Measurements from ENCODE around the gene LRP1B.
"Not testable (repeated sequence)": the region's sequence is repeated elsewhere in the genome, so short reads cannot be mapped to it uniquely, and the experiment has no call there.

Gene LRP1B

DNA sequence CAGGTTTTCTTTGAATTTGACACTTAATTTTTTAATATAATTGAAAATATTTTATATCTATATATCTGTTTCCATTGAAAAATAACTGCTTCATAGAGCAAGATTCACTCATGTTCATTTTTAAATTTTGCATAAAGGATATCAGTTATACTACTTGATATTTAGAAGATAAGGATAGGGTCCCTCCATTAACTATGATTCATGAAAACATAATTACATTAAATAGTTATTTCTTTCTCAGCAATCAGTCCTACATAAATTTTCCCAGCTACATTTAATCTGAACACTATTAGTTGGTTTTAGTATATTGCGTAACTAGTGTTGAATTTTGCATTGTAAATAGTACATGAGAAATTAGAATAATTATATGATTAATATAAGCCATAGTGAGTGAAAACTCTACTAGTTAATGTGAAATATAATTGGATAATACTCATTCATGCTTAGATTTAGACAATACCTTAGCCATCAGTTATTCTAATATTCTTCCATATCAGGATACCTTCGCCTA lies 42.7 kb downstream of the LRP1B start:
- H3K27ac ChIP-seq = no peak overlapping the region
- TF ChIP-seq, protein P1, sequence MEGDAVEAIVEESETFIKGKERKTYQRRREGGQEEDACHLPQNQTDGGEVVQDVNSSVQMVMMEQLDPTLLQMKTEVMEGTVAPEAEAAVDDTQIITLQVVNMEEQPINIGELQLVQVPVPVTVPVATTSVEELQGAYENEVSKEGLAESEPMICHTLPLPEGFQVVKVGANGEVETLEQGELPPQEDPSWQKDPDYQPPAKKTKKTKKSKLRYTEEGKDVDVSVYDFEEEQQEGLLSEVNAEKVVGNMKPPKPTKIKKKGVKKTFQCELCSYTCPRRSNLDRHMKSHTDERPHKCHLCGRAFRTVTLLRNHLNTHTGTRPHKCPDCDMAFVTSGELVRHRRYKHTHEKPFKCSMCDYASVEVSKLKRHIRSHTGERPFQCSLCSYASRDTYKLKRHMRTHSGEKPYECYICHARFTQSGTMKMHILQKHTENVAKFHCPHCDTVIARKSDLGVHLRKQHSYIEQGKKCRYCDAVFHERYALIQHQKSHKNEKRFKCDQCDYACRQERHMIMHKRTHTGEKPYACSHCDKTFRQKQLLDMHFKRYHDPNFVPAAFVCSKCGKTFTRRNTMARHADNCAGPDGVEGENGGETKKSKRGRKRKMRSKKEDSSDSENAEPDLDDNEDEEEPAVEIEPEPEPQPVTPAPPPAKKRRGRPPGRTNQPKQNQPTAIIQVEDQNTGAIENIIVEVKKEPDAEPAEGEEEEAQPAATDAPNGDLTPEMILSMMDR (IDR thresholded peaks at IDR 0.05) = no peak
- TF ChIP-seq ZFX (IDR thresholded peaks at IDR 0.05; ENCODE audit: borderline replicate concordance) = no peak

DNA sequence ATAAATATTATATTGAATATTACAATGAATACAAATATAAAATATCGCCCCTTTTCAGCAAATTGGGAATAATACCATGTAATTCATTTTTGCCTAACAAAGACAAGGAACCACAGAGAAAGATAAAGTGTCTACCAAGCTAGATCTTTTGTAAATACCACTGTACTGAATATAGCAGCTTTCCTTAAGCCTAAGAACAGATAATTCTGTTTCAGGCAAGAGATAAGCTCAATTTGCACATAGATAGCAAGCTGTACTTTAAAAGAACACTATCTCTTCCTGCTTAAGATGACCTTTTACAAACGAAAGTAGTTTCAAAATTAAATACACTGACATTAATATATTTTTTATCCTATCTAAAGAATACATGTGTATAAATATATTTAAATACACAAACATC lies 43.2 kb downstream of the LRP1B start:
- H3K27ac ChIP-seq = not testable (repeated sequence)

DNA sequence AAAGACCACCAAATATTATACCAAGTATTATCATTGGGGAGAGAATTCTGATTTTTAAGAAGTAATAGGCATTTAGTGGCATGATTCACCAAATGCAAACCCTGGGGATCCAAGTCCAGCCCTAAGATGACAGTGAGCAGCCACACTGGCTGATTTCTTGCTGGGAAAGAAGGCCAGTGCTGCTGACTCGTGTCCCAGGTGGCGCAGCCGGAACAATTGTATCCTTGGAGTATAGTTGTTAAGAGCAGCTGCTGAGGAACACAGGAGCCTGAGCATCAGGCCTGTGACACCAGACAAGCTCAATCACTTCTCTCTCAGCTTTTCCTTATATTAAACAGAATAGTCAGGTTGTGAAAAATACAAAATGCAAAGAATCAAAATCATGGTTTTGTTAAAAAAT lies 48.4 kb downstream of the LRP1B start:
- TF ChIP-seq, protein P1 (IDR thresholded peaks at IDR 0.05) = no peak
- TF ChIP-seq ZFX (IDR thresholded peaks at IDR 0.05; ENCODE audit: borderline replicate concordance) = no peak

DNA sequence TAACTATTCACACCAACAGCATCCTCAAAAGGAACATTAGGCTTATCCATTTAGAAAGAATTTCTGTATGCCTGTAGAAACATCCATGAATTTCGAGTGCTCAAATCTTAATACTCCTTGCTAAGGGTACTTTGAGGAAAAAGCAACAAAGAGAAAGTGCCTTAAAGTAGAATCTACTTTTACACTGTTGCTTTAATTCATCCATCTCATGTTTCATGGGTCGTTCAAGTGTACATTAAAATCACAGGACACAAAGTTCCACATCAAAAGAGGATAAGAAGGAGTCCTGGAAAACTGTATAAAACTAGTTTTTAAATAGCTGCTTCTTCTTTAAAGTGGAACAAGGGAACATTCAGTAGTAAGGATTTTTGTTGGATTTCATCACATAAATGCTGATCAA lies 54.5 kb downstream of the LRP1B start:
- H3K27ac ChIP-seq = no peak overlapping the region

More for the DNA sequence above, 48.4 kb downstream of the LRP1B start:
- no peak overlapping the region for H3K27ac ChIP-seq

DNA sequence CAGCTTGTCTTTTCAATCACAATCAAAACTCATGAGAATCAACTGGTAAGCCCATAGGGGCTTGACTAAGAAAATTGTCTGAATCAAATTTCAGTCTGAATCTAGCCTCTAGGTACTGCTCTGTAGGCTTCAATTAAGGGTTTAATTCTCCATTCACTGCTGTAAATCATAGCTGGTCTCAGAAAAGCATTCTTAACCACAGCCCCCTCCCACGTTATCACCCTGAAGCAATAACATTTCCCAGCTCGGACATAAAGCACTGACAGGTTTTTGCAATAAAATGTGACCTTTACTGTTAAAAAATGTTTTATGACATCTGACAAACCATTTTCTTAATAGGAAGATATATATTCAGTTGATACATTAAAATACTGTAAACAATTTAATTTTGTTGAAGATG lies 55.0 kb downstream of the LRP1B start:
- H3K27ac ChIP-seq = no peak overlapping the region
- TF ChIP-seq, protein P1 (IDR thresholded peaks at IDR 0.05) = no peak
- TF ChIP-seq ZFX (IDR thresholded peaks at IDR 0.05; ENCODE audit: borderline replicate concordance) = no peak

More for the DNA sequence above, 54.5 kb downstream of the LRP1B start:
- TF ChIP-seq, protein P1 (IDR thresholded peaks at IDR 0.05) = no peak
- no peak for TF ChIP-seq ZFX (IDR thresholded peaks at IDR 0.05; ENCODE audit: borderline replicate concordance)

DNA sequence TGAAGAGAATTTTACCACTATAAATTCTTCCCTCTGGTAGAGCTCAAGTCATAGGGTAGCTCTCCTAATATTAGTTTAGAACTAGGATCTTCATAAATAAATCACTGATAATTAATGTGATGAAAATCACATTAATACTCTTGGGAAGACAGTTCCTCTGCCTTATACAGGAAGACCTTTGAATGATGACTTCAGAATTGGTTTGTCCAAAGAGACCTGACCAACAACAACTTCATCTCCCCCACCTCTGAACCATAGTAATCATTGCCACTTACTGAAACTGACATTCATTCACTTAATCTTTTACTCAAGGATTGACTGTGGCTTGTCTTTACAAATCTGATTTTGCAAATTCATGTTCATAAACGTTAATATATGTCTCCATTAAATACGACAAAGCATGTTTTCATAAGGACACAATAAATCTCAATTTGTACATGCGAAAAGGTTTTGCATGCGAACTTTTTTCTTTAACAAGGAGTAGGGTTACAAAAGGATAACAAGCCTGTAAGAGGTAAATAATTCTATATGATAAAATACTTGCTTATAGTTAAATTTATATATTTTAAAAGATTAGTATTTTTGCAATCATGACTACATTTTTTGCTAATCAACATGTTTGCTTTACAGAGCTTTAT lies 61.4 kb downstream of the LRP1B start:
- TF ChIP-seq, protein P1 (IDR thresholded peaks at IDR 0.05) = no peak
- TF ChIP-seq ZFX (IDR thresholded peaks at IDR 0.05; ENCODE audit: borderline replicate concordance) = no peak

DNA sequence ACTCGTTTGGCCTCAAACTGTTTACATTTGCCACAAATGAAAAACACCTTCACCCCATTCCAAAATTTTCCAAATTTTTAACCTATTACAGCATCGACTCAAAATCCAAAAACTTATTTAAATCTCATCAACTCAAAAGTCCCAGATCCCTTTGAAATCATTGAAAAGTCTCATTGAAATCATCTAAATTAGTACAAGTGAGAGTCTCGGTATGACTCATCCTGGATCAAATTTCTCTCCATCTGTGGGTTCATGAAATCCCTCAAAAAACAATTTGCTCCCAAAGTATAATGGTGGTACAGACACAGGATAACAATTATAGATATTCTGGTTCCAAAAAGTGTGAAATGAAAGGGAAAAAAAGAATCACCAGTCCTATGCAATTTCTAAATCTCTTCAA lies 65.1 kb downstream of the LRP1B start:
- no peak overlapping the region for H3K27ac ChIP-seq
- no peak for TF ChIP-seq ZFX (IDR thresholded peaks at IDR 0.05; ENCODE audit: borderline replicate concordance)
- TF ChIP-seq, protein P1 (IDR thresholded peaks at IDR 0.05) = no peak

More for the DNA sequence above, 61.4 kb downstream of the LRP1B start:
- H3K27ac ChIP-seq = no peak overlapping the region

DNA sequence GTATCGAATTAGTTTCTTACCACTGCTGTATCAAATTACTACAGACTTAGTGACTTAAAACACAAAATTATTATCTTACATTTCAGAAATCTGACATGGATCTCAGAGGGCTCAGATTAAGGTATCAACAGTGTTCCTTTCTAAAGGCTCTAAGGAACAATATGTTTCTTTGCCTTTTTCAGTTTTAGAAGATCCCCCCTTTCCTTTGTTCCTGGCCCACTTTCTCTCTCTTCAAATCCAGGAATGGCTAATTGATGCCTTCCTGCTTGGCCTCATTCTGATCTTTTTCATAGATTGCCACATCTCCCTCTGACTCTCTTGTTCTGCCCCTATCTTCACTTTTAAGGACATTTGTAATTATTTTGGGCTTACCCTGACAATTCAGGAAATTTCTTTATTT lies 65.7 kb downstream of the LRP1B start:
- no peak overlapping the region for H3K27ac ChIP-seq
- TF ChIP-seq, protein P1 (IDR thresholded peaks at IDR 0.05) = no peak
- TF ChIP-seq ZFX (IDR thresholded peaks at IDR 0.05; ENCODE audit: borderline replicate concordance) = no peak
